ENCODE data around the gene RNF103.

DNA sequence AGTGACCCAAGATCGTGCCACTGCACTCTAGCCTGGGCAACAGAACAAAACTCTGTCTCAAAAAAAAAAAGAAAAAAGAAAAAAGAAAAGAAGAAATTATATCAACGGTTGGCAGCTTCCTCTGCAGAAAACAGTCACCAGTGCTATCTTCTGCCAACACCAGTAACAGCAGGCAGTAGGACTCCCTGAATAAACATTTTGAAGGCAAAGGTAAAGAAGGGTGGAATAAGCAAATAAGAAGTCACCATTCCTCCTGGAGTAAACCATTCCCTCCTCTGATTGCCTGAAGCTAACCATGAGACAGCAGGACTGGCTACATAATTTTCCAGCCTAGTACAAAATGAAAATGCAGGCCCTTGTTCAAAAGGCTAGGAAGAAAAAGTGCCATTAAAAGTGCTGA is 9.0 kb upstream of the RNF103 start:
- TF ChIP-seq ZNF274 (IDR thresholded peaks at IDR 0.05; ENCODE audit: low read depth, low read length) (no peak), YY1 (IDR thresholded peaks at IDR 0.05; ENCODE audit: insufficient read depth, insufficient read length) (no peak), SUZ12 (IDR thresholded peaks at IDR 0.05; ENCODE audit: extremely low read depth, insufficient read depth, insufficient read length) (no peak)

Measured in NT2/D1 (cell line).